Fibroblast of lung (primary cell): ENCODE results near the gene DPY19L1.

ENCODE experiments used
- CTCF ChIP-seq, 2 donors: IDR thresholded peaks in 1 of 2; conservative IDR thresholded peaks in 1 of 2; 1 replicate in 1 of 2; 2 replicates in 1 of 2; pipeline ENCODE4 v1.5.1; 2011 to 2012; ENCODE audit warnings: low read length in 2 of 2, control low read depth in 1 of 2, inconsistent platforms in 1 of 2, low read depth in 1 of 2, mild to moderate bottlenecking in 1 of 2
- EZH2 ChIP-seq: IDR thresholded peaks from 2 replicates; pipeline ENCODE4 v1.5.1; 2012; ENCODE audit warnings: low read length, control low read depth, mild to moderate bottlenecking; ENCODE audit errors: missing control alignments

- TF ChIP-seq CTCF (conservative IDR thresholded peaks at IDR 0.05 in 1 of 2, IDR thresholded peaks at IDR 0.05 in 1 of 2; ENCODE audit: low read depth in 1 of 2, low read length in 2 of 2): no peak
- no peak for TF ChIP-seq EZH2
These were observed 84.5 kb downstream of the DPY19L1 start for GRCh38 chr7:34952822-34953221.
